ENCODE data around the gene SLC25A22.

Gene SLC25A22

GRCh38 chr11:823441-824291 lies 25.6 kb upstream of the SLC25A22 start:
- DNase-seq (ENCODE audit: low read depth in 1 of 2, low spot score in 1 of 2) = no peak

DNA sequence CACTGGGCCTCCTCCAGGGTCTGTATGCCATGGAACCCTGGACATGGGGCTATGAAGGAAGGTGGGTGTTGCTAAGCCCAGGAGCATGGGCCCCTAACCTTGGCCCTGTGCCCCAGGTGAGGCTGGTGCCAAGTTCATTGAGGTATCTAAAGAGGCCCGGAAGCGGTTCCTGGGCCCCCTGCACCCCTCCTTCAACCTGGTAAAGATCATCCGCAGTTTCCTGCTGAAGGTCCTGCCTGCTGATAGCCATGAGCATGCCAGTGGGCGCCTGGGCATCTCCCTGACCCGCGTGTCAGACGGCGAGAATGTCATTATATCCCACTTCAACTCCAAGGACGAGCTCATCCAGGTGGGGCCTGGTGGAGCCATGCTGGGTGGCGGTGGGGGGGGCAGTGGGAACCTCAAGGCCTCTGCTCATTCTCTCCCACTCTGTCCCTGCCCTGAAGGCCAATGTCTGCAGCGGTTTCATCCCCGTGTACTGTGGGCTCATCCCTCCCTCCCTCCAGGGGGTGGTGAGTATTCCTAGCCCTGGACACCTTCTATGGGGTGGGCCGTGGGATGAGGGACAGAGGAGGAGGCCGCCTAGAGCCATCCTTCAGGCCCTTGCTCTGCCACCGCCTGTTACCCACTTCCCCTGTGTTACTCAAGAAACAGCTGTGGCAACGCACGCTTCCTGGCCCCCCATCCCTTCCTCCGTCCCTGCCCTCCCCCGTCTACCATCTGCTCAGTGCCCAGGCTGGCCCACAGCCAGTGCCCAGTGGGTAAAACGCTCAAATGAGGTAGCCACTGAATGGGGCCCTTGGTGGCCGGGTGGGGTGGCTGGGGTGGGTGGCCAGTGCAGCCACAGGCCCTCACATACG lies 23.7 kb upstream of the SLC25A22 start:
- no peak for DNase-seq (ENCODE audit: low read depth in 1 of 2, low spot score in 1 of 2)

DNA sequence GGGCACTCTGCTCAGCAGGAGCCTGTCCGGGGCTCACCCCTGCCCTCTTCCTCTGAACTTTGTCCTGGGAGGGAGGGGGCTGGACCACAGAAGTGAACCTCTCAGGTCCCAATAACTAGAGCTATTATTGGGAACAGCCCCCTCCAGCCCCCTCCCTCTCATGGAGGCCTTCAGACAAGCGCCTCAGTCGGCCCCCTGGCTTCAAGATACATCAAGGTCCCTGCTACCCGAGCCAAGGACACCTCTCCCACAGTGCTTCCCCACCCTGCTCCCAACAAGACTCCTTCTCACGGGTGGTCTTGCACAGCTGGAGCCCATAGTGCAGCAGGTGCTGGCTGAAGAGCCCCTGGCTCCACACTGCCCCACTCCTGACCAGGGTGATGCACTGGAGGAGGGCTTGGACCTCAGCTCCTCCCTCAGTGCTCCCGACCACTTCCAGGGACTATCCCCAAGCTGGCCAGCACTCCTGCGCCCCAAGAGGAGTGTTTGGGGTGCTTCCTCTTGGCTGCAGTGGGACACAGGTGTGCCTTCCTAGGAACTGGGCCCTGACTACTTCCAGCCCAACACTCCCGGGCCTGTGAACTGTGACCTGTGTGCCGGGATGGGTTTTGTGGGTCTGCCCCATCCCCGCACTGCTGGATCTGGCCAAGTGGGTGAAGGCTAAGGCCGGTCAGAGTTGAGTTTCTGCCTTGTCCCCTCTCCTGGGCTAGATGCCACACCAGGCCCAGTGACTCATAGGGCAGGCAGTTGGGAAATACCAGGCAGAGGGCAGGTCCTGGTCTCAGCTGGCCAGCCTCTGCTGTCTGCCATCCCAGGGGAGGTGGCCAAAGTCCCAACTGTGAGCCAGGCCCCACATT lies 22.8 kb upstream of the SLC25A22 start:
- DNase-seq (ENCODE audit: low read depth in 1 of 2, low spot score in 1 of 2) = no peak

DNA sequence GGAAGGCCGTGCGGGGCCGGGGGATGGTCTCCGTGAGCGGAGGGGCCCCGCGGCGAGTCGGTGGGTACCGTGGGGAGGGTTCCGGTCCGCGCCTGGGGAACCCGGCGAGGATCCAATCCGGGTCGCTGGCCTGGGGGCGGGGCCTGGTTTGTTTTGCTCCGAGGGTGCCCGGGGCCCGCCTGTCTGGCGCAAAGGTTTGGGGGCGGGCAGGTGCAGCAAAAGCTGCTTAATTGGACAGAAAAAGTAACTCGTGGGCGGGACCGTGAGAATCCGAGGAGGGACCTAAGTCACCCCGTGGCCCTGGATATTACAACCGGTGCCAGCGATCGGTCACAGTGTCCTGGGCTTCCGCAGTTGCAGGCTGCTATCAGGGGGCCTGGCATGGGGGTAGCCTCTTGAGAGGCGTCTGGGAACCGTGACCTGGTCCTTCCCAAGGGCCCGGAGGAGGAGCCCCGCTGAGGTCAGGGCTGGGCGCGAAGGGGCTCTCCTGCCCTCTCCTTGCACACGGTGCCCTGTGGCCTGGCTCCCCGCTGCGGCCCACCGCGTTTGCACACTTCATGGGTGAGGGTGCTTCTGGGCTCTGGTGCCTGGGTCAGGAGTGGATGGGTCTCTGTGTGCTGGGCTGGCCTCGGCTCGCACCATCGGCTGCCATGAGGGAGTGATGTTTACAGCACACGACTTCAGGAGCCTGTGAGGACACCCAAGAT lies 22.0 kb upstream of the SLC25A22 start:
- DNase-seq (ENCODE audit: low read depth in 1 of 2, low spot score in 1 of 2) = peak; percentile 86 to 90

- peak; percentile 86 to 90 for DNase-seq (ENCODE audit: low read depth in 1 of 2, low spot score in 1 of 2)
These were observed 21.2 kb upstream of the SLC25A22 start for GRCh38 chr11:819129-819931.

- no peak for DNase-seq (ENCODE audit: low read depth in 1 of 2, low spot score in 1 of 2)
These were observed 20.5 kb upstream of the SLC25A22 start, which contains the start of gene PNPLA2 for GRCh38 chr11:818396-819128. Gene PNPLA2, plus strand, starts transcription at chr11:818914. Its CDS starts 805 bp downstream, at chr11:819719.

- DNase-seq (ENCODE audit: low read depth in 1 of 2, low spot score in 1 of 2) = no peak
These were observed 18.3 kb upstream of the SLC25A22 start for GRCh38 chr11:816433-816779.

GRCh38 chr11:815675-816432 lies 17.8 kb upstream of the SLC25A22 start:
- DNase-seq (ENCODE audit: low read depth in 1 of 2, low spot score in 1 of 2) = no peak

GRCh38 chr11:813456-814096 lies 15.5 kb upstream of the SLC25A22 start:
- DNase-seq (ENCODE audit: low read depth in 1 of 2, low spot score in 1 of 2) = no peak

DNA sequence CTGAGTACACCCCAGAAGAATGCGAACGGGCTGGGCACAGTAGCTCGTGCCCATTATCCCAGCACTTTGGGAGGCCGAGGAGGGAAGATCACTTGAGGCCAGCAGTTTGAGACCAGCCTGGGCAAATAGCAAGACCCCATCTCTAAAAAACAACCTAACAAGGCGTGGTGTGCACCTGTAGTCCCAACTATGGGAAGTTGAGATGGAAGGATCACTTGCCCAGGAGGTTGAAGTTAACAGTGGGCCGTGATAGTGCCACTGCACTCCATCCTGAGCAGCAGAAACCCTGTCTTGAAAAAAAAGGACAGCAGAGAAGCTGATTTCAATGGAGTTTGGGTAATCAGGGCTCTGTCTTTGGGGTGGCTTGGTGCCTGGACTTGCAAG lies 15.0 kb upstream of the SLC25A22 start:
- no peak for DNase-seq (ENCODE audit: low read depth in 1 of 2, low spot score in 1 of 2)

GRCh38 chr11:812390-812789 lies 14.3 kb upstream of the SLC25A22 start:
- DNase-seq (ENCODE audit: low read depth in 1 of 2, low spot score in 1 of 2) = no peak

DNA sequence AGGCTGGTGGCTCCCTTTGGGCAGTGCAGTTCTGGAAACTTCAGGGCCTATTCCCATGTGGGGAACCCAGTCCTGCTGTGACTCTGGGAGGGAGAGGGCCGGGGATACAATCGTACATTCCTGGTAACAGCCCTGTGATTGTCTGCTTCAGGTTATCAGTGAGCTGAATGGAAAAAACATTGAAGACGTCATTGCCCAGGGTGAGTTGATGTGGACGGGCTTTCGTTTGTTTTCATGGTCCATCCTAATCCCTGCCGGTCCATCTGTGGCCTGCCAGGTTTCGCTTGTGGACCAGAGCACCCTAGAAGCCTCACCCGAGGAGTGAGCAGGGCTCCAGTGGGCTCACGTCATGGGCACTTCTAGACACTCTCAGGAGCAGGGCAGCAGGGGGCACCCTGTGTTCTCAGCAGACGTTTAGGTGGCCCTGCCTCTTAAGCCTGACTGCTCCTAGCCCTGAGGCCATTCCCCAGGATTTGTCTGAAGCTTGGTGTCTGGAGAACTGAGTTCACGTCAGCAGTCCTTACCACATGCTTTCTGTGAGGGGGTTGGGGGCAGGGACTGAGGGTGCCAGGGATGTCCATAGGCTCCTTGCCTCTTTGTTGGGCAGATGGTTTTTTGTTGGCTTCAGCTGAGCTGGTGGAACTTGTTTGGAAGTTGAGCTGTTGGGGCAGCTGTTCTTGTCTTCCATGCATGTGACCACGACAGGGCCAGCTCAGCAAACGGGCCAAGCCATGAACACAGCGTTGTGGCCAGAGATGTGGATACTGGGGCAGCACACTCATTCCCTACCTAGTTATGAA lies 13.6 kb upstream of the SLC25A22 start:
- DNase-seq (ENCODE audit: low read depth in 1 of 2, low spot score in 1 of 2) = no peak

- no peak for DNase-seq (ENCODE audit: low read depth in 1 of 2, low spot score in 1 of 2)
These were observed 12.0 kb upstream of the SLC25A22 start for GRCh38 chr11:810040-810567.

- peak; percentile 93 to 95 for DNase-seq (ENCODE audit: low read depth in 1 of 2, low spot score in 1 of 2)
These were observed 11.4 kb upstream of the SLC25A22 start, which contains the start of gene RPLP2 for GRCh38 chr11:809287-810039. Gene RPLP2, plus strand, starts transcription at chr11:809967. Its CDS starts 268 bp downstream, at chr11:810235.

DNA sequence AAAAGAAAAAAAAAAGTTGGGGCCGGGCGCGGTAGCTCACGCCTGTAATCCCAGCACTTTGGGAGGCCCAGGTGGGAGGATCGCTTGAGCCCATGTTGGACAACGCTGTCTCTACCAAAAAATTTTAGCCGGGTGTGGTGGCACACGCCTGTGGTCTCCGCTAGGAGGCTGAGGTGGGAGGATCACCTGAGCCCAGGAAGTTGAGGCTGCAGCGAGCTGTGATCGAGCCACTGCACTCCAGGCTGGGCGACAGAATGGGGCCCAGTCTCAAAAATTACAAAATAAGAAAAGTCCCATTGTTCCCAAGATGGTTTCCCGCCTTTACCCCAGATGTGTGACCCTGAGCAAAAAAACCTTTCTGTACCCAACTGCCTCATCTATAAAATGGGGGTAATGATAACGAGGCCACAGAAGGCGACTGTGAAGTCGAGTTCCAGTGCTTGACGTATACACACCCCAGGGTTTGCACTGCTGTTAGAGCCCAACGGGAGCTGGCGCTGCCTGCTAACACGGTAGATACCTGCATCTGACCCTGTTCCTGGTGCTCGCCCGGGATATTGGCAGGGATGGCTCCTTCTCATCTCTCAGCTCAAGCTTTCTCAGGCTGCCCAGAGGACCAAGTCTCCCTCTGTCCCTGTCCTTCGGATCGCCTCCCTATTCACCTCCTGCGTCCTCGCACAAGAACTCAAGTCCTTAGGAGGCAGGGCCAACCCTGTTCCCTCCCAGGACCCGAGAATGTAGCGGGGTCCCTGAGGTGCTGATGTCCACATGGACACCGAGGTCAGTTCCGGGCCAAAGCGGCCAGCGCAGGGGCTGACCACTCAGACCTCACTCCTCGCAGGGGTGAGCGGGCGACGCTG lies 10.6 kb upstream of the SLC25A22 start:
- DNase-seq (ENCODE audit: low read depth in 1 of 2, low spot score in 1 of 2) = no peak

All from stimulated activated CD4-positive, alpha-beta T cell treated with anti-CD3 and anti-CD28 coated beads, Interleukin-15, amount 100 ng/mL, for 1 hour (primary cell).